ENCODE results near the gene TOMT.
"Not testable (repeated sequence)": the region's sequence is repeated elsewhere in the genome, so short reads cannot be mapped to it uniquely, and the experiment has no call there.

TOMT gene

DNA sequence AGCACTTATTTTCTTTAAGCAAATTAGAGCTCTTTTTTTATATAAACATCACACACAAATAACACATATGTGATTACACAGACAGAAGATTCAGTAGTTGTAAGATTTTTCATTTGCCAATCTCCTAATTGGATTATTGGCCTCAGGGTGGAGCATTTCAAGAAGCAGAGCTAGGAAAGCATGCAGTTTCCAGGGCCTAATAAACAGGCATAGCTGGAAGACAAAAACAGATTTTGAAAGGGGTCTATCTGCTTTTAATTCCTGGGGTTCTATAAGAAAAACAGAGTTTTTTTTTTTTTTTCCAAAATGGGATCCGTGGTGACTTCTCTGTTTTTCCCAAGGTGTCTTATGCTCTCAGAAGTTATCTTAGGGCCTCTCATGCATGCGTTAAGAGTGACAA is 22.2 kb downstream of the TOMT start:
- DNase-seq (ENCODE audit: low spot score): no peak

DNA sequence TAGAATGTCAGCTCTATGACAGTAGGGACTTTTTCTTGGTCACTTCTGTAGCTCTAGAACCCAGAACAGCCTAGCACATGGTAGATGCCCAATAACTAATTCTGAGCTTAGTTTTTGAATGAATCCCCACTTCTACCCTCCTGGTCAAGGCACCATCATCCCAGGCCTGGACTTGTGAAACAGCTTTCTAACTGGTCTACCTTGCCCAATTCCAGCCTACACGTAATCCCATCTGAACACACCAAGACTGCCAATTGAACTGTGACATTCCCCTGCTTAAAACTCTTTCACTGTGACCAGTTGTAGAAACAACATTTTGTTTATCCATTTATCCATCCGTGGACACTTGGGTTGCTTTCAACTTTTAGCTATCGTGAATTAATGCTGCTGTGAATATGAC is 23.7 kb downstream of the TOMT start:
- DNase-seq (ENCODE audit: low spot score): no peak

DNA sequence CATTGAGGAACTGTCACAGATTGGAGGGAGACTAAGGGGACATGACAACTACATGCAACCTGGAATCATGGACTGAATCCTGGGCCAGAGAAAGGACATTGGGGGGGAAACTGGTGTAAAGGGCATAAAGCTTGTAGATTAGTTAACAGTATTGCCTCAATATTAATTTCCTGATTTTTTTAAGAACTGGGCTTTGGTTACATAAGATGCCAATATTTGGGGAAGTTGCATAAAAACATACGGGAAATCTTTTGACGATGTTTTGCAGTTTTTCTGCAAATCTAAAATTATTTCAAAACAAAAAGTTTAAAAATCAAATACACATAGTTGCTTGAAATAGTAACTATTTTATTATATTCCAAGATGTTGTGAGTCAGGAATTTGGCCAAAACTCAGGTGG is 26.9 kb downstream of the TOMT start:
- DNase-seq (ENCODE audit: low spot score): no peak

DNA sequence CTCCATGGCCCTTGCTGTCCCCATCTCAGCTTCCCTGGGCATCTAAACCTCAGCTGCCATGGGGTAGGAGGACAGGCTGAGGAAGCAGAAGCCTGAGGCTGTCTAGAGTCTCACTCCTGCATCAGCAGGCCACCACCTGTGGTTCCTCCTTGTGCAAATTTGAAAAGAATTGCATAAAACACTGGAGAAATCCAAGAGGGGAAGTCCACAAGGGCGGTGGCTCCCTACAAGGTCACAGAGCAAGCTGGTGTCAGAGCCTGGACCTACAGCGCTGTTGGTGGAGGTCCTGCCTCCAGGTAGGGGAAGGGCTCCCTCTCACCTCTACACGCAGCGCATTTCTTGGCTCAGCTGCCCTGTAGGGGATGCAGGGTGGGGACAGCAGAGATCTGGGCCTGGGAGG is 29.7 kb downstream of the TOMT start, which contains the start of gene FOLR3:
Gene FOLR3 (plus strand): TSS at position 253 of the 400 bp plus-strand sequence. CDS start 228 bp downstream, outside the sequence.
- DNase-seq (ENCODE audit: low spot score): not testable (repeated sequence)

DNA sequence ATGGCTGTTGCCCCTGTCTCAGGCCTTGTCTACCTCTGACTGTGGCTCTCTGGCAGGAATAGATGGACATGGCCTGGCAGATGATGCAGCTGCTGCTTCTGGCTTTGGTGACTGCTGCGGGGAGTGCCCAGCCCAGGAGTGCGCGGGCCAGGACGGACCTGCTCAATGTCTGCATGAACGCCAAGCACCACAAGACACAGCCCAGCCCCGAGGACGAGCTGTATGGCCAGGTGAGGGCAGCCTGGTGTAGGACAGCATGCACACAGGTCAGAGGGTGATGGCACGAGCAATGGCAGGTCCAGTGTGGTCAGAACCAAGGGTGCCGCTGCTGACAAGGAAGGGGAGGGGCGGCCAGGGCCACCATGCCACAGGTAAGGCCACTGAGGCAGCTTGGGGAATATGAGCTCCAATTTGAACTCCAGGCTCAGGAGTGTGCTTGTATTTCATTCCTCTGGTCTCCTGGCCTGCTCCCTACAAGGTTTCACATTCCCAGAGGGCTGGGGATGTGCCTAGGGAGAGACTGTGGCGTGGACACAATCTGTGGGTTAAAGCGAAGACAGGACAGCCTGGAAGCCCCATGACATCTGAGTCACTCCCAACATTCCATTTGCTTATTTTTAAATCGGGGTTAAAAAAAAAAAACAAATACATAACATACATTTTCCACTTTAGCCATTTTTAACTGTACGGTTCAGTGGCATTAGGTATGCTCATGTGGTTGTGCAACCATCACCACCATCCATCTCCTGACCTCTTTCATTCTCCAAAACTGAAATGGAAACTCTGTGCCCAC is 30.4 kb downstream of the TOMT start:
- DNase-seq (ENCODE audit: low spot score): no peak

DNA sequence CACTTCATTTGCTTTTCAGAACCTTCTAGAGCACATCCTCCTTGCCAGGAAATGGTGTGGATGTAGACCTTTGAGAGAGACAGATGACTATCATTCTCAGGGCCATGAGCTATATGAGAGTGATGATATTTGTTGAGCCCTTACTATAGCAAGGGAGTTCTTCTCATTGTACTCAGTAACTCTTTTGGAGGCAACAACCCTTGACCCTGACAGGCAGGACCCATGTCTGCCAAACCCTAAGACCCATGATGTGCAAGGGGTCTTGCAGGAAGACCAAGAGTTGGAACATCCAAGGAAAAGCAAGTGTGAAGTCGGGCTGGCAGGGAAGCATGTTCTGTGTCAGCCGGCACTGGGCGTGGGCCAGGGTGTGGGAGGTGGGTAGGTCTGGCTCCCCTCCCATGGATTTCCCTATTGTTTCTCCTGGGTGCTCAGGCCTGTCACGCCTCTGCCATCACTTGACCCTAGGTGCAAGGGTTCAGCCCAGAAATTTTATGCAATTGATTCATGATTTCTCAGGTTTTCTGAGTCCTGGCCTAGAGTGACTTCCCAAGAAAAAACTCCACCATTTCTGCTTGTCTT is 31.0 kb downstream of the TOMT start:
- no peak for DNase-seq (ENCODE audit: low spot score)

DNA sequence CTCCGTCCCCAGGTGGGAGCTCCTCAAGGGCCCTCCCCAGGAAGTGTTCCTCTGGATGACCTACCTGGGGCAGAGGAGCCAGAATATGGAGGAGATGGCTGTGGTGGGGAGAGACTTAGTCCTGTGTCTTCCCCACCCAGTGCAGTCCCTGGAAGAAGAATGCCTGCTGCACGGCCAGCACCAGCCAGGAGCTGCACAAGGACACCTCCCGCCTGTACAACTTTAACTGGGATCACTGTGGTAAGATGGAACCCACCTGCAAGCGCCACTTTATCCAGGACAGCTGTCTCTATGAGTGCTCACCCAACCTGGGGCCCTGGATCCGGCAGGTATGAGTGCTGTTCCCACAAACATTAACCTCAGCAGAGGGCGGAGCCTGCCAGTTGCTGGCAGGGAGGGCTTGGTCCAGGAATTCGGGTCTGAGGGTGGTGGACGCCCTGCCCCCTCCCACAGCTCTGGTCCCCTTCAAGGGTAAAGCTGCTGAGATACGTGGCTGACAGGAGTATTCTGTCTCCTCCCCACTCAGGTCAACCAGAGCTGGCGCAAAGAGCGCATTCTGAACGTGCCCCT is 33.2 kb downstream of the TOMT start:
- no peak for DNase-seq (ENCODE audit: low spot score)

DNA sequence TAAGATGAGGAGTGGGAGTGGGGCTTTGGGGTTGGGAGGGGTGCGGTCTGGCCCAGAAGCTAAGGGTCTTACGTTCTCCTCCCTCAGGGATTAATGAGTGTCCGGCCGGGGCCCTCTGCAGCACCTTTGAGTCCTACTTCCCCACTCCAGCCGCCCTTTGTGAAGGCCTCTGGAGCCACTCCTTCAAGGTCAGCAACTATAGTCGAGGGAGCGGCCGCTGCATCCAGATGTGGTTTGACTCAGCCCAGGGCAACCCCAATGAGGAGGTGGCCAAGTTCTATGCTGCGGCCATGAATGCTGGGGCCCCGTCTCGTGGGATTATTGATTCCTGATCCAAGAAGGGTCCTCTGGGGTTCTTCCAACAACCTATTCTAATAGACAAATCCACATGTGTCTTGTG is 33.8 kb downstream of the TOMT start:
- DNase-seq (ENCODE audit: low spot score): no peak

DNA sequence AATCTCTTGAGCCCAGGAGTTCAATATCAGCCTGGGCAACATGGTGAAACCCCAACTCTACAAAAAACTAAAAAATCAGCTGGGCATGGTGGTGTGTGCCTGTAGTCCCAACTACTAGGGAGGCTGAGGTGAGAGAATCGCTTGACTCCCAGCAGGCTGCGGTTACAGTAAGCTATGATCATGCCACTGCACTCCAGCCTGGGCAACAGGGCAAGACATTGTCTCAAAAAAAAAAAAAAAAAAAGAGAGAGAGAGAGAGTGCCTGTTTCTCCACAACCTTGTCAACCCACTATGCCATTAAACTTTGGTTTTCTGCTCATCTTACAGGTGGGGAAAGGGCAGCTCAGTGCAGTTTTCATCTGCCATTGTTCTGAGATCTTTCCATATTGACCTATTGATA is 34.9 kb downstream of the TOMT start:
- DNase-seq (ENCODE audit: low spot score): no peak

DNA sequence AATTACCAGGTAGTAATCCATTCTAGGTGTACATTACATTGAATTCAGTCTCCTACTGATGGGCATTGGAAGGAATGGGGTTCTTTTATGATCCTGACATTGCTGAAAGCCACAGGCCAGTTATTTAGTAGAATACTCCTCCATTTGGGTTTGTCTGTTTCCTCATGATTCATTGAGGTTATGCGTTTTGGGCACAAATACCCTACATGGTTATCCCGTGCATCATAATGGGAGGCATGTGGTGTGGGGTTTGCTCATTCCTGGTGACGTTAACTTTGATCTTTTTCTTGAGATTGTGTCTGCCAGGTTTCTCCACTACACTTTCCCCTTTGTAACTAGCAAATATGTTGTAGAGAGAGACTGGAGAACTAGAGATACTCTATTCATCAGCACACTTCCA is 35.3 kb downstream of the TOMT start:
- no peak for DNase-seq (ENCODE audit: low spot score)

DNA sequence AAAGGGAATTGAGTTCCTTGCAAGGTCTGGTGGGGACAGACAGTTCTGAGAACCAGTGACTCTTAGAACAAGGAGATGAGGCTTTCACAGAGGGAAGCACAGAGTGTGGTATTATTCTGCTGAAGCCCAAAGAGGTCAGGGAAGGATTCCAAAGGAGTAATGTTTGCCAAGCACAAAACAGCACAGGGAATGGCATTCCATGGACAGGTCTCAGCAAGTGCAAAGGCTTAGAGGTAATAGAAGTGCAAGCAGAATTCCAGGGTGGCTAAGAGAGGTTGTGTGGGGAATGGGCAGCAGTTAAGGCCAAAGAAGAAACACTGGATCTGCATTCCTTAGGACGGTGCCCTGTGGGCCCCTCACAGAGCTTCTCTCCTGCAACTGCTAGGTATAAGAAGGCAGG is 36.4 kb downstream of the TOMT start:
- not testable (repeated sequence) for DNase-seq (ENCODE audit: low spot score)

DNA sequence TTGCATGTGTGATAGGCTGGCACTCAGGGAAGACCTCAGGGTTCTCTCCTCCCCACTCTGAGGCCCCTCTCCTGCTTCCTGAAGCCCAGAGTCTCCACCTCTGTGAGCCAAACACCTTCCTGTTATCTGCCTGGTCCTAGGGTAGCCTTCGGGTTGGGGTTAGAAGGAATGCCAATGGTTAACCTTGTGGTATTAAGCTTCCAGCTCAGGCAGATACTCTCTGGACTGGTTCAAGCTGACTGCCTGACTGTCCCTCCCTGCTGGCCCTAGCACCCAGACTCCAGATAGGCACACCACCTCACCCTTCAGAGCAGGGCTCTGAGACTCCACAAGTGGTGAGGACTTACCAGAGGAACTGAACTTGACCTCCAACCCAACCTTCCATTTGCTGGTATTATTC is 36.8 kb downstream of the TOMT start:
- DNase-seq (ENCODE audit: low spot score): not testable (repeated sequence)

DNA sequence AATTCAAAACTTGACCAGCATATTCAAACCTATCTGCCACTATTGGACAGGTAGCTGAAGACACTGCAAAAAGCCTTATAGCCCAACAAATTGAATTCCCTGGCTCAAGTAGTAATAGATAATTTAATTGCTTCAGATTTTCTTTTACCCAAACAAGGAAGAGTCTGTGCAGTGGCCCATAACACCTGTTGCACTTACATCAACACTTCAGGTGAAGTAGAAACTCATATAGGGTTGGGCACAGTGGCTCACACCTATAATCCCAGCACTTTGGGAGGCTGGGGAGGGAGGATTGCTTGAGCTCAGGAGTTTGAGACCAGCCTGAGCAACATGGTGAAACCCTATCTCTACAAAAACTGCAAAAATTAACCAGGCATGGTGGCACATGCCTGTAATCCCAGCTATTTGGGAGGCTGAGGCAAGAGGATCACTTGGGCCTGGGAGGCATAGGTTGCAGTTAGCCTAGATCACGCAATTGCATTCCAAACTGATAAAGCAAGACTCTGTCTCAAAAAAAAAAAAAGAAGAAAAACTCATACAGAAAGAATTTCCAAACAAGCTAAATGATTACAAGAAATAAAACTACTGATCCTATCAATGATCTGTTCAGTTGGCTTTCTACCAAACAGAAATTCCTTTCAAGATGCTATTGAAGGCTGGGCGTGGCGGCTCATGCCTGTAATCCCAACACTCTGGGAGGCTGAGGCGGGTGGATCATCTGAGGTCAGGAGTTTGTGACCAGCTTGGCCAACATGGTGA is 39.3 kb downstream of the TOMT start:
- DNase-seq (ENCODE audit: low spot score): no peak

DNA sequence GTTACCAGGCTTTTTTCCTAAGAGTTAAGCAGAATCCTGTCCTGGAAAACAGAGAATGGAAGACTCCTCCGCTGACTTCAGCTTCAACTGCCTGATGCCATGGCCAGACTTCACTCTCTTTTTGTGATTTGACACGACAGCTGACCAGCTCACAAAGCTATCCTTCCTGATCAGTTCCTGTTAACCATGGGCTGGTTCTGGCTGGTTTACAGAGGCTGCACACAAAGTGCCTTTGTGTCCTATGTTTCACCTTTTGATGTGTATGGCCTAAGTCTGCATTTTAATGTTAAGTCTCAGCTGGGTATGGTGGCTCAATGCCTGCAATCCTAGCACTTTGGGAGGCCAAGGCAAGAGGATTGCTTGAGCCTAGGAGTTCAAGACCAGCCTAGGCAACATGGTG is 40.9 kb downstream of the TOMT start:
- DNase-seq (ENCODE audit: low spot score): no peak

DNA sequence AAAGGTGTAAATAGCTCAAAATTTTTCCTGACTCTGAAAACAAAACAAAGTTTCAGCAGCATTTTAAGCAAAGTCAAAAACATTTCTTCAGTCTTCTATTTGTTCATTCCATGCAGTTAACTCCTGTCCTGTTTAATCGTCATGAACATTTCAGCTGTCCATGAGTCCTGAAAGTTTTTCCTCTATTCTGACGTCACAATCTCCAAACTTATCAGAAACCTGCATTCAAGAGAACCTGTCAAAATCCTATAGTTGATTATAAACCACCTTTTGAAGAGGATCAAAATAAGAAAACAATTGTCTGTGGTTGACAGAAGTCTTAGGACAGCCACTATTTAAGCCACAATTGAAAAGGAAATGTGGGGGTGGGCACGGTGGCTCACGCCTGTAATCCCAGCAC is 45.2 kb downstream of the TOMT start:
- no peak for DNase-seq (ENCODE audit: low spot score)

DNA sequence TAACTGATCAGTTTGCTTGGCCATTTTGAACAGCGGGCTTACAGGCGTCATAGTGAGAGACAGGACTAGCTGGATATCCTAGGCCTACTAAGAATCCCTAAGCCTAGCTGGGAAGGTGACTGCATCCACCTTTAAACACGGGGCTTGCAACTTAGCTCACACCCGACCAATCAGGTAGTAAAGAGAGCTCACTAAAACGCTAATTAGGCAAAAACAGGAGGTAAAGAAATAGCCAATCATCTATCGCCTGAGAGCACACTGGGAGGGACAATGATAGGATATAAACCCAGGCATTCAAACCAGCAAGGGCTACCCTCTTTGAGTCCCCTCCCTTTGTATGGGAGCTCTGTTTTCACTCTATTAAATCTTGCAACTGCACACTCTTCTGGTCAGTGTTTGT is 48.1 kb downstream of the TOMT start:
- DNase-seq (ENCODE audit: low spot score): not testable (repeated sequence)

DNA sequence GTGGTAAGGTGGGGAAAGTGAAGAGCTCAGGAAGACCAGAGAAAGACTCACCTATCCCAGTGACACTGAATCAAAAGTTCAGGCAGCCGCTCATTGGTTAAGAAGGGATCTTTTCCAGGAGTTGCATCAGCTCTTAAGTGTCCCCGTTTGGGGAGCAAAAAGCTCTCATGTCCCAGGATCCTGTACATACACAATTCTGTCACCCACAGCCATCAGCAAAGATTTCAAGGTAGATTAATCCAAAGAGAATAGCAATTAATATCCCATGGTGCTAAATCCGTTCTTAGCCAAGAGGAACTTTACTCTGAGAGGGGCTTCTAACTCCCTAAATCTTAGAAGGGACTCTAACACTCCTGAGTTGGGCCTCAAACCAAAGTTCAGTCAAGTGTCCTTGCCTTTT is 49.1 kb downstream of the TOMT start:
- DNase-seq (ENCODE audit: low spot score): no peak

DNA sequence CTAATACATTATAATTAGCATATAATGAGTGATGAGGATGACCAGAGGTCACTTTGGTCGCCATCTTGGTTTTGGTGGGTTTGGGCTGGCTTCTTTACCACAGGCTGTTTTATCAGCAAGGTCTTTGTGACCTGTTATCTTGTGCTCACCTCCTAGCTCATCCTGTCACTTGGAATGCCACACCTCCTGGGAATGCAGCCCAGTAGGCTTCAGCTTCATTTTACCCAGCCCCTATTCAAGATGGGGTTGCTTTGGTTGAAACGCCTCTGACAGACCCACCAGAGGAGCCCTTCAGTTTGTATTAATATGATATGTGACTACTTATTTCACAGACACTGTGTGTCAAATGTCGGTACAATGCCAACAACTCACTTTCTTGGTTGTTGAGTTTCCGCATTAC is 50.0 kb downstream of the TOMT start:
- no peak for DNase-seq (ENCODE audit: low spot score)

DNA sequence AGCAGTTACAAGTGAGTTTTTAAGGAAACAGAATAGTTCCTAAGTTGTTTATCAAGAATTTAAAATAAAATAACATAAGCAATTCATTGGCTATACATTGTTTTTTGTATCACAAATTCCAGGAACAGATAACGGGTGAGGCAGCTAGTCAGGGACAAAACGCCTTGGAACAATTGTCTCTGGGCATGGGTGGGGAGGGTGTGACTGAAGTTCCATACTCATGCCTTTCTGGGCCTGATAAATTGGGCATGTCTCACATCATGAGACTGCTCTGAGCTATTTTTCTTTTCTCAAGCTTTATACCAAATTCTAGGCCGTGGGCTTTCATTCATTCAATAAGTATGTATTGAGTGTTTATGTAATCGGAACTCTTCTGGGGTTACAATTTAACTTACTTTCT is 51.4 kb downstream of the TOMT start:
- no peak for DNase-seq (ENCODE audit: low spot score)
